Right forelimb (tissue), 1 donor: ENCODE results near the gene NCAPD2.
"Not testable (repeated sequence)": the region's sequence is repeated elsewhere in the genome, so short reads cannot be mapped to it uniquely, and the experiment has no call there.

ENCODE experiments used
- DNase-seq: peaks from one replicate; pipeline ENCODE4 v3.0.0-alpha.2; 2018

Gene NCAPD2

DNA sequence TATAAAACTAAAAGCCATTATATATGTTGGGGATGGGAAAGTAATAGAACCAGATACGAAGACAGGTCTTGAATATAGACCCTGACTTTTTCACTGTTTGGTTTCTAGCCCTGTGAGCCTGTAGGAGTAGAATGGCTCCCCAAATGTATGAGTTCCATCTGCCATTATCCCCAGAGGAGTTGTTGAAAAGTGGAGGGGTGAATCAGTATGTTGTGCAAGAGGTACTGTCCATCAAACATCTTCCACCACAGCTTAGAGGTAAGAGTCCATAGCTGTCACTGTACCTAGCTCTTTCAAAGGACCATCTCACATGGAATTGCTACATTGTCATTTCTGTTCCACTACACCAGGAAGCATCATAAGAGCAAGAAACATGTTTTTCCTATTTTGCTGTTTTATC lies 1.1 kb downstream of the NCAPD2 start:
- DNase-seq, result no peak

DNA sequence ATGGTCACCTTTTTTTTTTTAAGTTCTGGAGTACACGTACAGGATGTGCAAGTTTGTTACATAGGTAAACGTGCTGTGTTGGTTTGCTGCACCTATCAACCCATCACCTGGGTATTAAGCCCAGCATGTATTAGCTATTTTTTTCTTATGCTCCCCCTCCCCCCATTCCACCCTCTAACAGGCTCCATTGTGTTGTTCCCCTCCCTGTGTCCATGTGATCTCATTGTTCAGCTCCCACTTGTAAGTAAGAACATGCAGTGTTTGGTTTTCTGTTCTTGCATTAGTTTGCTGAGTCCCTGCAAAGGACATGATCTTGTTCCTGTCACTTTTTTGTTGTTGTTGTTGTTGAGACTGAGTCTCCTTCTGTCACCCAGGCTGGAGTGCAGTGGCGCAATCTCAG lies 3.4 kb downstream of the NCAPD2 start:
- not testable (repeated sequence) for DNase-seq

DNA sequence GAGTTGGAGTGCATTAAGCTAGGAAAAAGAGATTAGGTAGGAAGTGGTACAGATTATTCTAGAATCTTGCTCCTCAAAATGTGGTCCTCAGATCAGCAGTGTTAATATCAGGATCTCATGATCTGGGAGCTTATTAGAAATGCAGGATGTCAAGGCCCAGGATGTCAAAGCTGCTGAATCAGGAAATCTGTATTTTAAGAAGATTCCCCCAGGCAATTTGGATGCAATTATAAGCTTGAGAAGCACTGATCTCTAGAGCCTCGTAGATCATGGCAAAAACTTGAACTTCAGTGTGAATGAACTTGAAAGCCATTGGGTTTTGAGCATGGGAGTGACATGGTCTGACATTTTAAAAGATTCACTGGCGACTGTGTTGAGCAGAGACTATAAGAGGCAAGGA lies 6.6 kb downstream of the NCAPD2 start:
- no peak for DNase-seq

DNA sequence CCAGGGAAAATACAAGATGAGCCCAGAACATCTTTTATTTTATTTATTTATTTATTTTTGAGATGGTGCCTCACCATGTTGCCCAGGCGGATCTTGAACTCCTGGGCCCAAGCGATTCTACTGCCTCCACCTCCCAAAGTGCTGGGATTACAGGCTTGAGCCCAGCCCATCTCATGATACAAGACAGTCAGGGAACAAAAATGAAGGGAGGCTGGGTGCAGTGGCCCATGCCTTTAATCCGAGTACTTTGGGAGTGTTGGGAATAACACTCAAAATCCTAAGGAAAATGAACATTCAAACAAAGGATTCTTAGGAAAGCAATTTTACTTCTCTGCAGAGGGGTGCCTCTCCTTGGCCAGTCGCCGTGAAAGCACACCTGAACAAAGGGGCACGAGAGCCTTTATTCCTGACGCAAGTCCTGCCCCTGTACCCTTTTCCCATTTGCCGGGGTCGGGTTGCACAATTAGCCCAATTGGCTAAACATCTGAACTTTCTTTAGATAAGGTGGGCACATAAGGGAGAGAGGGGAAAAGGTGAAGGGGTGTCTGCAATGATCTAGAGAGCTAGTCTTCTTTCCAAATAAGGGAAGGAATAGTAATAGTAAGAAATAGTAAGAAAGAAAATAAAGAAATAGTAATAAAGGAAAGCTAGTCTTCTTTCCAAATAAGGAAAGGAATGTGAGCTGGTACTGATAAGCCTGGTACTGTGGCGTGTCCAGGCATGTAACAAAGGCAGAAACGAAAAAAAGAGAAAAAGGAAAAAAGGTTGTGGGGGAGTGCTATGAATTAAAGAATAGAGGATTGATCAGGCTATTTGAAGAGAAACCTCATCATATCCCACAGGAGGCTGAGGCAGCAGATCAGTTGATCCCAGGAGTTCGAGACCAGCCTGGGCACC lies 13.4 kb downstream of the NCAPD2 start:
- DNase-seq, result no peak

DNA sequence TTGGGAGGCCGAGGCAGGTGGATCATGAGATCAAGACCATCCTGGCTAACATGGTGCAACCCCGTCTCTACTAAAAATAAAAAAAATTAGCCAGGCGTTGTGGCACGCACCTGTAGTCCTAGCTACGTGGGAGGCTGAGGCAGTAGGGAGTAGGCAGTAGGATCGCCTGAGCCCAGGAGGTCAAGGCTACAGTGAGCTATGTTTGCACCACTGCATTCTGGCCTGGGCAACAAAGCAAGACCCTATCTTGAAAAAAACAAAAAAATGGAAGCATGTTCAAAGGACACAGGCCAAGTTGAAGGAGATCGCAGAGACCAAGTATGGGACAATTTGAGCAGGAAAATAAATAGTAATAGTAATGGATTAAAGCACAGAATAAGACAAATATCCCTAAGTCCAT lies 14.2 kb downstream of the NCAPD2 start:
- DNase-seq, result no peak

DNA sequence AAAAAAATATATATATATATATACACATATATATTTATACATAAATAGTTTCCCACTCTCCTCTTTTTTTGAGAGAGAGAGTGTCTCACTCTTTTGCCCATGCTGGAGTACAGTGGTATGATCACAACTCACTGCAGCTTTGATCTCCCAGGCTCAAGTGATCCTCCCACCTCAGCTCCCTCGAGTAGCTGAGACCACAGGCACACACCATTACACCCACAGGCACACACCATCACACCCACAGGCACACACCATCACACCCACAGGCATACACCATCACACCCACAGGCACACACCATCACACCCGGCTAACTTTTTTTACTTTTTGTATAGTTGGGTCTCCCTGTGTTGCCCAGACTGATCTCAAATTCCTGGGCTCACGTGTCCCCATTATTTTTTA lies 26.3 kb downstream of the NCAPD2 start:
- no peak for DNase-seq

GRCh38 chr12:6522193-6522592 lies 28.3 kb downstream of the NCAPD2 start:
- no peak for DNase-seq

DNA sequence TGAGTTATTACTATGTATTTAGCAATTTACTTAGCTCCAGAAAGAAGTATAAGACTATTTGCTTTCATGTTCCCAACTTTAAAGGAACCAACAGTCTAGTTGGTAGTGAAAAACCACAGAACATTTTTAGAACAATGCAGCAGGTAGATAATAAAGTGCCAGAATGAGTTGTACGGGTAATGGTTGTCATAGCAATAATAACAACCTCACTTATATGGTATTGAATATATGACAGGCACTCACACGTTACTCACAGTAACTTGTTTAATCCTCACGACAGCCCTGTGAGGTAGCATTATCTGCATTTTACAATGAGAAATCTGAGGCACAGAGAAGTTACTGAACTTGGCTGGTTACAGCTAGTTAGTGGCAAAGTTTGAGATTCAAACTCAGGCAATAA lies 29.8 kb downstream of the NCAPD2 start:
- DNase-seq, result no peak

- no peak for DNase-seq
Observed at GRCh38 chr12:6524648-6525047, 30.7 kb downstream of the NCAPD2 start.

GRCh38 chr12:6526201-6526600 lies 32.3 kb downstream of the NCAPD2 start:
- no peak for DNase-seq

GRCh38 chr12:6526766-6527525 lies 33.0 kb downstream of the NCAPD2 start:
- no peak for DNase-seq

- DNase-seq, result no peak
Observed at GRCh38 chr12:6527711-6528110, 33.8 kb downstream of the NCAPD2 start.

DNA sequence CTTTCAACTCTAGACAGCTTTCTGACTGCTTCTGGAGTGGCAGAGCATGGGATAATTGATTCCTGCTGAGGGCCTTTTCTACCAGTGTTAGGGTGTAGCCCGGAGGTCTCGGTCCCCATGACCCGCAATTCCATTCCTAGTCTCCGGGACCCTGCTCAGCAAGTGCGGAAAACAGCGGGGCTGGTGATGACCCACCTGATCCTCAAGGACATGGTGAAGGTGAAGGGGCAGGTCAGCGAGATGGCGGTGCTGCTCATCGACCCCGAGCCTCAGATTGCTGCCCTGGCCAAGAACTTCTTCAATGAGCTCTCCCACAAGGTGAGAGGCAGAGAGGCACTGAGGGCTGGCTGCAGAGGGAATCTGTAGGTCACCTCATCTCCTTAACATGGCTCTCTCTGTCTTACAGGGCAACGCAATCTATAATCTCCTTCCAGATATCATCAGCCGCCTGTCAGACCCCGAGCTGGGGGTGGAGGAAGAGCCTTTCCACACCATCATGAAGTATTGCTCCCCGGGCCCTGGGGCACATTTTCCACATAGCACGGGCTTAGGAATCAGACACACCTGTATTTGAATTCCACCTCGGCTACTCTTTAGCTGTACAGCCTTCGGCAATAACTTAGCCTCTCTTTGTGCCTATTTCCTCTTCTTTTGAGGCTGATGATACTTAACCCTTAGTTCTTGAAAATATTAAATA lies 34.8 kb downstream of the NCAPD2 start:
- DNase-seq, result no peak

DNA sequence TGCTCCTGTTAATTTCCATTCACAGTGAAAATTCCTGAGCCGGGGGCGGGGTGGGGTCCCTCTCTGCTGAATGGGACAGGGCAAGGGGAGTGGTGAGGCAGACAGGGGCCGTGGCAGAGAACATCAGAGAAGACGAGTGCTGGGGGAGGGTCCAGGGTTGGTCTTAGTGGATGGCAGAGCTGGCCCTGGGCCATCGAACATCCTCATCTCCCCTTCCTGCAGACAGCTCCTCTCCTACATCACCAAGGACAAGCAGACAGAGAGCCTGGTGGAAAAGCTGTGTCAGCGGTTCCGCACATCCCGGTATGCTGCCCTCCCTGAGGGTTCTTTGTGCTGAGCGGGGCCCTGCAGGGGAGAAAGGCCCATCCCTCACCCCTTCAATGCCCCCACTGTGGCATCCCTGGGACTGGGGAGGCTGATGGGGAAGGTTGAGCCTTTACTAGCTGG lies 35.4 kb downstream of the NCAPD2 start:
- no peak for DNase-seq

GRCh38 chr12:6530576-6531260 lies 36.8 kb downstream of the NCAPD2 start:
- no peak for DNase-seq

DNA sequence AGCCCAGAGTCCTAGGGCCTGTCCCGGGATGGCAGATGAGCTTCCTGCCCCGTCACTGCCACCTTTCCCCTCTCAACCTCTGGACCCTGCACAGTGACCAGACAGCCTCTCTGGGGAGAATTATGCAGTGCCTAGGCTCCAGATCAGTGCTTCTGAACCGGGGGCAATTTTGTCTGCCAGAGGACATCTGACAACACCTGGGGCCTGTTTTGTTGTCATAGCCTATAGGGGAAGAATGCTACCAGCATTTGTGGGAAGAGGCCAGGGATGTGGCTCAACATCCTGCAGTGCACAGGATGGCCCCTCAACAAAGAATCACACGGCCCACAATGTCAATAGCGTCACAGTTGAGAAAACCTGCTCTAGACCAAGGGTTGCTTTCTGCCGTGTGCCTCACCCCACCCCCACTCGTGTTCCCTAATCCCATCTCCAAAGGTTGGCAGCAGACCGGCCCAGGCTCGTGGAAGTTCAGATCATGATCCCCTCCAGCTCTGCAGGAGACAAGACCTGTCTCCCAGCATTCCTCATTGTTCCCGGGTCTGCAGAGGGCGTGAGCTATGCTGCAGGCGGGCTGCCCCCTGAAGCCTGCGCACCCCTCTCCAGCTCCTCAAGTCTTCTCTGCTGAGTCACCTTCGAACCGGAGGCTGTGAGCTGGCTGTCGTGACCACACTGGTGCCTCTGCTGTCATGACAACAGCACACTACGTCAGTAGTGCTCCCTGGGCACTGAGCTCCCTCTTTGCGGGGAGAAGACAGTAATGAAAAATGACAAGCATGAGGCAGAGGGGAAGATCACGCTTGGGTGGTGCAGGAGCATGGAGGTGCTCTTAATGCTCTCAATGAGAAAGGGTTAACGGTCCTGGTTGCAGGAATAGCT lies 38.4 kb downstream of the NCAPD2 start:
- DNase-seq, result no peak

GRCh38 chr12:6532927-6533652 lies 39.2 kb downstream of the NCAPD2 start:
- DNase-seq, result peak; percentile 86

DNA sequence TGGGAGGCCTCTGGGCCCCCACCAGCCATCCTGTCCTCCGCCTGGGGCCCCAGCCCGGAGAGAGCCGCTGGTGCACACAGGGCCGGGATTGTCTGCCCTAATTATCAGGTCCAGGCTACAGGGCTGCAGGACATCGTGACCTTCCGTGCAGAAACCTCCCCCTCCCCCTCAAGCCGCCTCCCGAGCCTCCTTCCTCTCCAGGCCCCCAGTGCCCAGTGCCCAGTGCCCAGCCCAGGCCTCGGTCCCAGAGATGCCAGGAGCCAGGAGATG lies 39.7 kb downstream of the NCAPD2 start:
- DNase-seq, result no peak

- peak; percentile 95 for DNase-seq
Observed at GRCh38 chr12:6533923-6534694, 40.2 kb downstream of the NCAPD2 start, which contains the start of gene GAPDH. GAPDH (plus strand) TSS chr12:6534517; CDS start chr12:6534833, 316 bp downstream.

DNA sequence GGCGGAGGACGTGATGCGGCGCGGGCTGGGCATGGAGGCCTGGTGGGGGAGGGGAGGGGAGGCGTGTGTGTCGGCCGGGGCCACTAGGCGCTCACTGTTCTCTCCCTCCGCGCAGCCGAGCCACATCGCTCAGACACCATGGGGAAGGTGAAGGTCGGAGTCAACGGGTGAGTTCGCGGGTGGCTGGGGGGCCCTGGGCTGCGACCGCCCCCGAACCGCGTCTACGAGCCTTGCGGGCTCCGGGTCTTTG lies 40.7 kb downstream of the NCAPD2 start:
- DNase-seq, result no peak
